Gastroesophageal sphincter (tissue), 3 donors: ENCODE data around the gene CLEC18A.
"Not testable (repeated sequence)": the region's sequence is repeated elsewhere in the genome, so short reads cannot be mapped to it uniquely, and the experiment has no call there.

ENCODE experiments used
- CTCF ChIP-seq, 4 experiments: fragments of 200-600 bp in 2 of 4; fragments of 450-650 bp in 2 of 4; sonication (generic) in 1 of 4; IDR thresholded peaks; one replicate each; pipeline ENCODE4 v1.5.1; 2017 to 2019; ENCODE audit warnings: antibody characterized with exemption in 4 of 4, mild to moderate bottlenecking in 2 of 4, moderate library complexity in 2 of 4
- EP300 ChIP-seq: sonication (generic); formaldehyde crosslinking; IDR thresholded peaks from one replicate; pipeline ENCODE4 v1.6.1; 2017; ENCODE audit warnings: antibody characterized with exemption, mild to moderate bottlenecking
- POLR2A ChIP-seq, 2 donors: fragments of 450-650 bp; IDR thresholded peaks; one replicate each; pipeline ENCODE4 v1.6.1; 2017; ENCODE audit warnings: antibody characterized with exemption in 2 of 2, mild to moderate bottlenecking in 2 of 2, moderate library complexity in 1 of 2
- POLR2AphosphoS5 ChIP-seq: sonication (generic); formaldehyde crosslinking; IDR thresholded peaks from one replicate; pipeline ENCODE4 v1.6.1; 2017; ENCODE audit warnings: antibody characterized with exemption

- TF ChIP-seq POLR2AphosphoS5; CTCF (IDR thresholded peaks at IDR 0.05); POLR2A (IDR thresholded peaks at IDR 0.05); EP300: not testable (repeated sequence)
Observed at GRCh38 chr16:69999801-70000200, 48.7 kb downstream of the CLEC18A start.
